Activated CD8-positive, alpha-beta T cell treated with anti-CD3 and anti-CD28 coated beads for 36 hours (primary cell): ENCODE measurements around the gene CAMTA1. TPM values are rescaled to one million over a fixed set of nuclear protein-coding genes. Genes with fewer than 3 reads are reported as not detected.

Source experiments
- ATAC-seq: fragments of 200-7000 bp; cut with Tn5 transposase; one replicate; pipeline ENCODE4 v1.10.0; 2021; ENCODE audit warnings: mild to moderate bottlenecking, moderate library complexity
- CTCF ChIA-PET: fragments of 350-600 bp; sonication (Branson Sonifier 250); formaldehyde crosslinking; loops from one replicate; lab custom pipeline; 2021; ENCODE audit warnings: antibody characterized with exemption; lab: Charles Lee
- POLR2A ChIA-PET: fragments of 350-600 bp; sonication (Branson Sonifier 250); formaldehyde crosslinking; loops from one replicate; lab custom pipeline; 2021; ENCODE audit warnings: antibody characterized with exemption; lab: Charles Lee
- DNase-seq: peaks from one replicate; pipeline ENCODE4 v3.0.0-alpha.2; 2020
- H3K27ac Mint-ChIP-seq: one replicate; pipeline ENCODE4 v1.8.0; 2021; ENCODE audit warnings: mild to moderate bottlenecking, mixed read lengths
- H3K27me3 Mint-ChIP-seq: one replicate; pipeline ENCODE4 v1.8.0; 2021; ENCODE audit warnings: mixed read lengths
- H3K36me3 Mint-ChIP-seq: one replicate; pipeline ENCODE4 v1.8.0; 2021; ENCODE audit warnings: low read depth, mixed read lengths
- H3K4me1 Mint-ChIP-seq: one replicate; pipeline ENCODE4 v1.8.0; 2021; ENCODE audit warnings: low read depth, mixed read lengths
- H3K4me3 Mint-ChIP-seq: one replicate; pipeline ENCODE4 v1.8.0; 2021; ENCODE audit warnings: mild to moderate bottlenecking, moderate library complexity, mixed read lengths
- H3K9me3 Mint-ChIP-seq: one replicate; pipeline ENCODE4 v1.8.0; 2021; ENCODE audit warnings: mixed read lengths
- CTCF ChIP-seq: fragments of 200-600 bp; IDR thresholded peaks from one replicate; pipeline ENCODE4 v1.8.0; 2022; ENCODE audit warnings: antibody characterized with exemption, mild to moderate bottlenecking
- intact Hi-C: fragments of 100-400 bp; cut with micrococcal nuclease; formaldehyde crosslinking; loops from one replicate; pipeline ENCODE4 v1.10.0; 2022
- total RNA-seq, 2 experiments: library from RNA; stranded (reverse); gene quantifications; one replicate each; pipeline ENCODE4 v1.2.3, GENCODE V29; 2021

The CAMTA1 gene
- total RNA-seq, 2 experiments from 2014 or later: 67.7 to 70.9 TPM

- H3K9me3 Mint-ChIP-seq: no peaks in the 10 kb centered on the region
- no peak overlapping the region for H3K4me3 Mint-ChIP-seq
- peaks cover 2% of the 10 kb centered on the region for H3K27me3 Mint-ChIP-seq
- H3K36me3 Mint-ChIP-seq: no peaks in the 10 kb centered on the region
- ChIA-PET POLR2A (no interaction called here), CTCF (no interaction called here)
- peaks cover 5% of the 10 kb centered on the region for H3K4me1 Mint-ChIP-seq
- H3K27ac Mint-ChIP-seq: no peak overlapping the region
- intact Hi-C loops: no loop called here
- ATAC-seq (no peak), DNase-seq (no peak)
- TF ChIP-seq CTCF: no peak
These were observed 122.6 kb downstream of the CAMTA1 start for GRCh38 chr1:6907676-6908434.

- intact Hi-C loops: no loop called here
- peaks cover 5% of the 10 kb centered on the region for H3K4me1 Mint-ChIP-seq
- no peak for DNase-seq
- peaks cover 3% of the 10 kb centered on the region for H3K9me3 Mint-ChIP-seq
- peaks cover 9% of the 10 kb centered on the region for H3K27me3 Mint-ChIP-seq
- ChIA-PET CTCF (interaction anchor here (1.4 kb wide), 1 partner anchor 20 kb away, joined by 4 read pairs; no protein-coding TSS in a partner anchor), POLR2A (no interaction called here)
- ATAC-seq: no peak
- H3K36me3 Mint-ChIP-seq: no peaks in the 10 kb centered on the region
- no peak overlapping the region for H3K27ac Mint-ChIP-seq
- H3K4me3 Mint-ChIP-seq: no peak overlapping the region
- no peak for TF ChIP-seq CTCF
These were observed 124.1 kb downstream of the CAMTA1 start for GRCh38 chr1:6909401-6909800.

- peaks cover 3% of the 10 kb centered on the region for H3K9me3 Mint-ChIP-seq
These were observed 124.6 kb downstream of the CAMTA1 start for GRCh38 chr1:6909857-6910256.

GRCh38 chr1:6911021-6911941 lies 126.0 kb downstream of the CAMTA1 start:
- ChIA-PET CTCF (interaction anchor here (1.0 kb wide), 1 partner anchor 736 kb away, joined by 3 read pairs; no protein-coding TSS in a partner anchor), POLR2A (interaction anchor here (1.0 kb wide), 1 partner anchor 8 kb away, joined by 3 read pairs; no protein-coding TSS in a partner anchor)
- DNase-seq (no peak), ATAC-seq (no peak)
- H3K27me3 Mint-ChIP-seq: peaks cover 15% of the 10 kb centered on the region
- H3K4me1 Mint-ChIP-seq: peaks cover 5% of the 10 kb centered on the region
- intact Hi-C loops: no loop called here
- no peak for TF ChIP-seq CTCF
- no peak overlapping the region for H3K27ac Mint-ChIP-seq
- no peaks in the 10 kb centered on the region for H3K36me3 Mint-ChIP-seq
- H3K9me3 Mint-ChIP-seq: peaks cover 3% of the 10 kb centered on the region
- no peak overlapping the region for H3K4me3 Mint-ChIP-seq

More at GRCh38 chr1:6909857-6910256, 124.6 kb downstream of the CAMTA1 start:
- CTCF ChIA-PET: interaction anchor here (1.4 kb wide), 1 partner anchor 21 kb away, joined by 4 read pairs; no protein-coding TSS in a partner anchor
- no peak for DNase-seq
- POLR2A ChIA-PET: no interaction called here
- intact Hi-C loops: no loop called here
- no peak overlapping the region for H3K4me3 Mint-ChIP-seq
- H3K4me1 Mint-ChIP-seq: peaks cover 5% of the 10 kb centered on the region
- ATAC-seq: no peak
- no peak for TF ChIP-seq CTCF
- H3K27me3 Mint-ChIP-seq: peaks cover 11% of the 10 kb centered on the region
- H3K36me3 Mint-ChIP-seq: no peaks in the 10 kb centered on the region
- no peak overlapping the region for H3K27ac Mint-ChIP-seq
